Mesendoderm (in vitro differentiated cells): ENCODE measurements around the gene BTBD10.
"Not testable (repeated sequence)": the region's sequence is repeated elsewhere in the genome, so short reads cannot be mapped to it uniquely, and the experiment has no call there.

Experiments
- DNase-seq: peaks from one replicate; pipeline ENCODE4 v3.0.0; 2013
- H2AK5ac ChIP-seq: 2 replicates; pipeline ENCODE4 v1.6.1; 2013; ENCODE audit warnings: low read length, inconsistent platforms
- H2BK120ac ChIP-seq: 2 replicates; pipeline ENCODE4 v1.6.1; 2013; ENCODE audit warnings: low read depth, mild to moderate bottlenecking, low read length, moderate library complexity, mixed read lengths
- H2BK15ac ChIP-seq: replicated peaks from 2 replicates; pipeline ENCODE4 v1.6.1; 2013; ENCODE audit warnings: low read depth, mild to moderate bottlenecking, moderate library complexity
- H2BK5ac ChIP-seq: 2 replicates; pipeline ENCODE4 v1.6.1; 2013; ENCODE audit warnings: low read length, inconsistent platforms
- H3K18ac ChIP-seq: 2 replicates; pipeline ENCODE4 v1.6.1; 2013; ENCODE audit warnings: mild to moderate bottlenecking, low read length, mixed read lengths
- H3K23ac ChIP-seq: one replicate; pipeline ENCODE4 v1.6.1; 2013; ENCODE audit warnings: low read length
- H3K27ac ChIP-seq: 2 replicates; pipeline ENCODE4 v1.5.1; 2013; ENCODE audit warnings: low read depth, mild to moderate bottlenecking, inconsistent platforms, low read length, moderate library complexity
- H3K27me3 ChIP-seq: 2 replicates; pipeline ENCODE4 v1.6.1; 2013; ENCODE audit warnings: low read length, control low read depth, mild to moderate bottlenecking, inconsistent platforms; ENCODE audit not compliant: insufficient read depth, poor library complexity
- H3K36me3 ChIP-seq: 2 replicates; pipeline ENCODE4 v1.6.1; 2013; ENCODE audit warnings: low read length, inconsistent platforms; ENCODE audit not compliant: control insufficient read depth, insufficient read depth
- H3K4ac ChIP-seq: one replicate; pipeline ENCODE4 v1.6.1; 2013; ENCODE audit warnings: low read depth, mild to moderate bottlenecking, low read length, moderate library complexity
- H3K4me1 ChIP-seq: 2 replicates; pipeline ENCODE4 v1.6.1; 2013; ENCODE audit warnings: low read depth, low read length, inconsistent platforms; ENCODE audit not compliant: control insufficient read depth
- H3K4me2 ChIP-seq: 2 replicates; pipeline ENCODE4 v1.6.1; 2013; ENCODE audit warnings: low read length
- H3K4me3 ChIP-seq: 2 replicates; pipeline ENCODE4 v1.5.1; 2013; ENCODE audit warnings: mild to moderate bottlenecking, low read length
- H3K56ac ChIP-seq: one replicate; pipeline ENCODE4 v1.6.1; 2013; ENCODE audit warnings: low read length
- H3K79me1 ChIP-seq: 2 replicates; pipeline ENCODE4 v1.6.1; 2013; ENCODE audit warnings: low read length, inconsistent platforms
- H3K79me2 ChIP-seq: 2 replicates; pipeline ENCODE4 v1.6.1; 2013; ENCODE audit warnings: mild to moderate bottlenecking, low read length; ENCODE audit not compliant: control insufficient read depth, insufficient read depth
- H3K9ac ChIP-seq: 2 replicates; pipeline ENCODE4 v1.6.1; 2013; ENCODE audit warnings: low read length, inconsistent platforms
- H4K5ac ChIP-seq: one replicate; pipeline ENCODE4 v1.6.1; 2013; ENCODE audit warnings: low read length
- H4K8ac ChIP-seq: one replicate; pipeline ENCODE4 v1.6.1; 2013; ENCODE audit warnings: low read depth, mild to moderate bottlenecking, control low read depth, low read length, moderate library complexity
- WGBS: extraction: QIAGEN DNeasy Blood & Tissue Kit; methylation state at CpG from one replicate; pipeline ENCODE4 v1.1.7; 2013; ENCODE audit warnings: low lambda C conversion rate, missing lambda C conversion rate; ENCODE audit not compliant: insufficient coverage; ENCODE audit errors: extremely low coverage; 5-methylcytosine and 5-hydroxymethylcytosine counted together

Gene BTBD10

DNA sequence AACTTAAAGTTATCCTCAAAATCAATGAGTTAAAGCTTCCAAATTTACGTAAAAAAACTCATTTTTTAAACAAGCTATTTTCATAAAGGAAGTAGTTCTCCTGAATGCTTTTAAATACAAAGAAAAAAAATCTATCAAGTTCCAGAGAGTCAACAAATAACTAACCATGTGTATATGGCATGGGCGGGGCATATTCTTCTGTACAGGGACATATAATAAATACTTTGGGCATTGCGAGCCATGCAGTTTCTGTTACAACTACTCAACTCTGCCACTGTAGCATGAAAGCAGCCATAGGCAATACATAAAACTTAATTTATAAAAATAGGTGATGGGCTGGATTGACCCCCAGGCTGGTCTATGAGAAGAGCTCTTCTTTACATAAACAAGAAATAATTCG lies 57.8 kb downstream of the BTBD10 start:
- Histone ChIP-seq H3K4me1 (no peaks in the 10 kb centered on the region), H3K4me3 (no peak overlapping the region), H3K27ac (no peak overlapping the region), H3K18ac (no peak overlapping the region), H3K27me3 (no peaks in the 10 kb centered on the region), H4K5ac (no peak overlapping the region), H3K9ac (no peak overlapping the region), H2AK5ac (no peak overlapping the region), H2BK15ac (no peak overlapping the region), H2BK120ac (no peak overlapping the region), H3K79me1 (no peaks in the 10 kb centered on the region), H4K8ac (no peak overlapping the region), H3K4ac (no peak overlapping the region), H3K36me3 (no peaks in the 10 kb centered on the region), H3K4me2 (no peak overlapping the region), H2BK5ac (no peak overlapping the region), H3K23ac (no peak overlapping the region), H3K56ac (no peak overlapping the region), H3K79me2 (no peaks in the 10 kb centered on the region)
- 100% methylated on average over 1 of the region's 4 CpGs for WGBS
- no peak for DNase-seq

DNA sequence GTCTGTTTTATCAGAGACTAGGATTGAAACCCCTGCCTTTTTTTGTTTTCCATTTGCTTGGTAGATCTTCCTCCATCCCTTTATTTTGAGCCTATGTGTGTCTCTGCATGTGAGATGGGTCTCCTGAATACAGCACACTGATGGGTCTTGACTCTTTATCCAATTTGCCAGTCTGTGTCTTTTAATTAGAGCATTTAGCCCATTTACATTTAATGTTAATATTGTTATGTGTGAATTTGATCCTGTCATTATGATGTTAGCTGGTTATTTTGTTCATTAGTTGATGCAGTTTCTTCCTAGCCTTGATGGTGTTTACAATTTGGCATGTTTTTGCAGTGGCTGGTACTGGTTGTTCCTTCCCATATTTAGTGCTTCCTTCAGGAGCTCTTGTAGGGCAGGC lies 64.7 kb downstream of the BTBD10 start:
- H3K27me3 ChIP-seq, result not testable (repeated sequence)

GRCh38 chr11:13391217-13391616 lies 71.8 kb downstream of the BTBD10 start:
- Histone ChIP-seq H3K4ac (no peak overlapping the region), H3K18ac (no peak overlapping the region), H3K36me3 (no peaks in the 10 kb centered on the region), H4K8ac (no peak overlapping the region), H2AK5ac (no peak overlapping the region), H3K4me3 (no peak overlapping the region), H3K79me2 (no peaks in the 10 kb centered on the region), H3K27ac (no peak overlapping the region), H3K4me1 (no peaks in the 10 kb centered on the region), H3K4me2 (no peak overlapping the region), H4K5ac (no peak overlapping the region), H3K27me3 (no peaks in the 10 kb centered on the region), H3K56ac (no peak overlapping the region), H3K79me1 (no peaks in the 10 kb centered on the region), H3K9ac (no peak overlapping the region), H3K23ac (no peak overlapping the region), H2BK120ac (no peak overlapping the region), H2BK5ac (no peak overlapping the region), H2BK15ac (no peak overlapping the region)
- no peak for DNase-seq
- WGBS, result no CpG with 5 or more reads among the region's 1 CpG

More for the DNA sequence above, 64.7 kb downstream of the BTBD10 start:
- not testable (repeated sequence) for H3K4me3 ChIP-seq, H3K4ac ChIP-seq, H2AK5ac ChIP-seq, H3K4me1 ChIP-seq, H4K5ac ChIP-seq, H2BK5ac ChIP-seq, H3K36me3 ChIP-seq, H3K18ac ChIP-seq, H2BK15ac ChIP-seq, H2BK120ac ChIP-seq, DNase-seq, H4K8ac ChIP-seq, H3K9ac ChIP-seq, H3K4me2 ChIP-seq, H3K79me1 ChIP-seq, H3K23ac ChIP-seq, H3K27ac ChIP-seq, H3K56ac ChIP-seq, H3K79me2 ChIP-seq

DNA sequence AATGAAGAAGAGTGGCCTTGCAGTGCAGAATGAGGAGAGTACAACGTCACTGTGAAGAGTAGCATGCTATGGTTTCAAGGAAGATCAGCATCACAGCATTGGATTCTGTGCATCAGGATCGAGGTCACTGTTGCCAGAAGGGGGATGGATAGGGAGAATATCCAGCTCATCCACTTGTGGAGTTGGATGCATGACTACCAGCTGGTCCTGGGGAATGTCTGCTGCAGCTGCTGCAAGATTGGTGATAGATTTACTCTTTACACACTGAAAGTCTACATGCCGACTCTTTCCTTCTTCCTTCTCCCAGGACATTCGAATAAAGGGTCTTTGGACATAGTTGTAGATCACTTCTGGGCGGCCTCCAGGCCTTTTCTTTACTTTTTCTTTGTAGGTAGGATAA lies 74.3 kb downstream of the BTBD10 start:
- no peaks in the 10 kb centered on the region for H3K36me3 ChIP-seq
- no peaks in the 10 kb centered on the region for H3K79me1 ChIP-seq
- no peaks in the 10 kb centered on the region for H3K4me1 ChIP-seq
- H3K9ac ChIP-seq, result no peak overlapping the region
- no peak overlapping the region for H4K5ac ChIP-seq
- no peaks in the 10 kb centered on the region for H3K79me2 ChIP-seq
- no peak overlapping the region for H4K8ac ChIP-seq
- no peak overlapping the region for H3K23ac ChIP-seq
- no peak overlapping the region for H3K4me3 ChIP-seq
- no peak overlapping the region for H3K56ac ChIP-seq
- no peaks in the 10 kb centered on the region for H3K27me3 ChIP-seq
- no peak overlapping the region for H3K4ac ChIP-seq
- no peak overlapping the region for H2BK15ac ChIP-seq
- H2BK120ac ChIP-seq, result no peak overlapping the region
- no peak overlapping the region for H3K4me2 ChIP-seq
- H2BK5ac ChIP-seq, result no peak overlapping the region
- no peak overlapping the region for H2AK5ac ChIP-seq
- no peak overlapping the region for H3K27ac ChIP-seq
- no peak overlapping the region for H3K18ac ChIP-seq
- no peak for DNase-seq
- no CpG with 5 or more reads among the region's 5 CpGs for WGBS

- Histone ChIP-seq H4K8ac (no peak overlapping the region), H3K79me2 (no peaks in the 10 kb centered on the region), H3K4ac (no peak overlapping the region), H3K56ac (no peak overlapping the region), H2BK5ac (no peak overlapping the region), H3K27me3 (no peaks in the 10 kb centered on the region), H2BK15ac (no peak overlapping the region), H3K9ac (no peak overlapping the region), H3K23ac (no peak overlapping the region), H4K5ac (no peak overlapping the region), H3K27ac (no peak overlapping the region), H3K4me3 (no peak overlapping the region), H3K79me1 (no peaks in the 10 kb centered on the region), H3K18ac (no peak overlapping the region), H3K4me2 (no peak overlapping the region), H2AK5ac (no peak overlapping the region), H3K36me3 (no peaks in the 10 kb centered on the region), H3K4me1 (no peaks in the 10 kb centered on the region), H2BK120ac (no peak overlapping the region)
- DNase-seq, result peak; percentile 48
- WGBS, result no CpG with 5 or more reads among the region's 2 CpGs
Measured at GRCh38 chr11:13386567-13386966, 76.5 kb downstream of the BTBD10 start.

DNA sequence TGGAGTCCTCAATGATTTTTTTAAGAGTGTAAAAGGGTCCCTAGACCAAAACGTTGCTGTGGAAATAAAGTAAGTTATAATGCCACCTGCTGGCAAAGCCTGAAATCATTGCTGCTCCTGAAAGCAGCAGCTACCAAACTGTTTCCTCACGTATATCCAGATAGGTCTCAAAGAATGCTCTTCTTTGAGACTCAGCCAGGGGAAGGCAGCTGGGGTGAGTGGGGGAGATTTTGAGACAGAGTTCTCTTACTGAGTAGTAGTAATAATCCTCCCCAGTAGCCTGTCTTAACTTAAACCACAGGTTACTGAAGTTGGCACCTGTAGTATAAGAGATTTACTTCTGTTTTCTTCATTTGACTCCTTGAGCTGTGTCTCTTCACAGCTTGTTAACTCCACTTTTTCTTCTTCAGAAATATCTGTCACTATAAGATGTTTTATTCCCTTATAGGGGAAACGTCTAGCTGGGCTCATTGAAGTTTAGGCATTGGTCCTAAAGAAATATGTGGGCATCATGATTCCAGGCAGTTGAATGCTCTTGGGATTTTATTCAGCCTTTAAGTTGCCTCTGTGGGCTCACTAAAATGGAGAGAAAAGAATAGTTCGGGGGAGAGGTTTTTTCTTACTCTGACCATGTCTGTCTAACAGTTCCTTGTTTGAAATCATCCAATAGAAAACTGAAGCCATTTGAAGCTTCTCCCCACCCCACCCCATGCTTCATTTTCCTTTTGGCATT lies 77.9 kb downstream of the BTBD10 start:
- no peak overlapping the region for H4K5ac ChIP-seq
- no peaks in the 10 kb centered on the region for H3K27me3 ChIP-seq
- peak; percentile 74 for DNase-seq
- H2BK15ac ChIP-seq, result no peak overlapping the region
- H3K18ac ChIP-seq, result no peak overlapping the region
- H3K79me2 ChIP-seq, result no peaks in the 10 kb centered on the region
- no peak overlapping the region for H3K4ac ChIP-seq
- no peak overlapping the region for H2AK5ac ChIP-seq
- no peak overlapping the region for H2BK5ac ChIP-seq
- H4K8ac ChIP-seq, result no peak overlapping the region
- H3K23ac ChIP-seq, result no peak overlapping the region
- H3K27ac ChIP-seq, result no peak overlapping the region
- H2BK120ac ChIP-seq, result no peak overlapping the region
- no peak overlapping the region for H3K9ac ChIP-seq
- no peaks in the 10 kb centered on the region for H3K36me3 ChIP-seq
- H3K4me1 ChIP-seq, result no peaks in the 10 kb centered on the region
- H3K56ac ChIP-seq, result no peak overlapping the region
- no peak overlapping the region for H3K4me3 ChIP-seq
- H3K79me1 ChIP-seq, result no peaks in the 10 kb centered on the region
- no CpG with 5 or more reads among the region's 4 CpGs for WGBS
- H3K4me2 ChIP-seq, result no peak overlapping the region
